HepG2 (cell line): ENCODE data around the gene ARHGEF12. TPM values are rescaled to one million over a fixed set of nuclear protein-coding genes. Genes with fewer than 3 reads are reported as not detected.

ENCODE experiments used
- ATAC-seq: fragments of 200-7000 bp; cut with Tn5 transposase; 3 replicates; pipeline ENCODE4 v1.9.1; 2020; ENCODE audit warnings: mild to moderate bottlenecking, moderate library complexity
- BruUV-seq: library from RNA; stranded (reverse); fragments of 400-500 nt; replicated peaks from 2 replicates; lab custom pipeline; 2021; lab: Mats Ljungman, UMichigan
- CTCF ChIA-PET: fragments of 300-600 bp; formaldehyde crosslinking; extraction: SDS; loops from one replicate; lab custom pipeline; 2021; ENCODE audit warnings: low total read pairs, inconsistent platforms, low intra/inter-chr PET ratio; lab: Yijun Ruan, JAX
- POLR2A ChIA-PET: fragments of 350-600 bp; sonication (Branson Sonifier 250); formaldehyde crosslinking; loops from one replicate; lab custom pipeline; 2020; ENCODE audit warnings: antibody characterized with exemption, inconsistent platforms; lab: Yijun Ruan, JAX
- DNase-seq: peaks from one replicate; pipeline ENCODE4 v3.0.0-alpha.2; 2015; ENCODE audit warnings: low spot score
- FAIRE-seq: peaks from 3 replicates; lab custom pipeline; 2011; peaks lifted over from hg19 to GRCh38; lab: Jason Lieb, UNC
- H2AFZ ChIP-seq: one replicate; pipeline ENCODE4 v1.6.1; 2011; ENCODE audit warnings: low read length, inconsistent platforms
- H3K27ac ChIP-seq: fragments of 300-600 bp; 3 replicates; pipeline ENCODE4 v1.8.0; 2011; ENCODE audit warnings: mixed run types, mild to moderate bottlenecking, mixed read lengths, low read length, inconsistent platforms; ENCODE audit not compliant: insufficient read depth; ENCODE audit errors: extremely low read length
- H3K27me3 ChIP-seq, 2 experiments: fragments of 200-600 bp in 1 of 2; 2 replicates in 1 of 2; 3 replicates in 1 of 2; pipeline versions ENCODE4 v1.6.0 to v1.8.0; 2011; ENCODE audit warnings: low read length in 2 of 2, mild to moderate bottlenecking in 2 of 2, moderate library complexity in 2 of 2, inconsistent platforms in 1 of 2; ENCODE audit not compliant: insufficient read depth in 2 of 2, control insufficient read depth in 1 of 2
- H3K36me3 ChIP-seq, 2 experiments: fragments of 200-600 bp in 1 of 2; replicated peaks in 1 of 2; 2 replicates in 1 of 2; 3 replicates in 1 of 2; pipeline versions ENCODE4 v1.5.1 to v1.8.0; 2011; ENCODE audit warnings: low read length in 2 of 2, inconsistent platforms in 1 of 2; ENCODE audit not compliant: insufficient read depth in 2 of 2, control insufficient read depth in 1 of 2
- H3K4me1 ChIP-seq: 2 replicates; pipeline ENCODE4 v1.5.1; 2012; ENCODE audit warnings: low read length, inconsistent platforms; ENCODE audit not compliant: insufficient read depth
- H3K4me2 ChIP-seq: 2 replicates; pipeline ENCODE4 v1.6.0; 2011; ENCODE audit warnings: low read depth, low read length, inconsistent platforms
- H3K4me3 ChIP-seq, 3 experiments: fragments of 200-600 bp in 1 of 3; sonication (generic), shearing (Covaris generic) in 1 of 3; replicated peaks in 1 of 3; 2 replicates each; pipeline ENCODE4 v1.5.1; 2011 to 2016; ENCODE audit warnings: low read length in 3 of 3, inconsistent platforms in 2 of 3, low read depth in 2 of 3, mild to moderate bottlenecking in 2 of 3, control low read depth in 1 of 3, mixed read lengths in 1 of 3; ENCODE audit not compliant: insufficient read depth in 1 of 3
- H3K79me2 ChIP-seq: one replicate; pipeline ENCODE4 v1.6.1; 2011; ENCODE audit warnings: low read length, inconsistent platforms; ENCODE audit not compliant: insufficient read depth
- H3K9ac ChIP-seq: 2 replicates; pipeline ENCODE4 v1.6.0; 2011; ENCODE audit warnings: mild to moderate bottlenecking, low read depth, low read length, inconsistent platforms; ENCODE audit not compliant: insufficient read depth
- H3K9me3 ChIP-seq: 2 replicates; pipeline ENCODE4 v1.5.1; 2012; ENCODE audit warnings: mild to moderate bottlenecking, low read length
- H4K20me1 ChIP-seq: 2 replicates; pipeline ENCODE4 v1.6.0; 2011; ENCODE audit warnings: inconsistent platforms, mild to moderate bottlenecking, low read length, moderate library complexity; ENCODE audit not compliant: insufficient read depth
- CHCHD3 ChIP-seq: sonication (generic); formaldehyde crosslinking; IDR thresholded peaks from 2 replicates; pipeline ENCODE4 v1.8.0; 2022; ENCODE audit warnings: mild to moderate bottlenecking, missing genetic modification reagents, moderate library complexity
- HOXD1 ChIP-seq: sonication (generic); formaldehyde crosslinking; IDR thresholded peaks from 2 replicates; pipeline ENCODE4 v1.5.0; 2020; ENCODE audit warnings: missing genetic modification reagents
- LCORL ChIP-seq, 2 experiments: fragments of 450-650 bp in 1 of 2; sonication (generic) in 1 of 2; formaldehyde crosslinking in 1 of 2; IDR thresholded peaks; 2 replicates each; pipeline versions ENCODE4 v1.5.0 to v1.6.1; 2017 to 2020; ENCODE audit warnings: antibody characterized with exemption in 1 of 2, missing genetic modification reagents in 1 of 2
- NFIC ChIP-seq: IDR thresholded peaks from 2 replicates; pipeline ENCODE4 v1.6.1; 2012; ENCODE audit warnings: mild to moderate bottlenecking, low read length, inconsistent platforms
- PHF21A ChIP-seq: sonication (generic); formaldehyde crosslinking; IDR thresholded peaks from 2 replicates; pipeline ENCODE4 v1.5.0; 2020; ENCODE audit warnings: mild to moderate bottlenecking, missing genetic modification reagents
- RFX3 ChIP-seq: IDR thresholded peaks from 2 replicates; pipeline ENCODE4 v1.6.1; 2016; ENCODE audit warnings: missing biosample characterization, missing genetic modification reagents
- RORA ChIP-seq: sonication (generic); formaldehyde crosslinking; IDR thresholded peaks from 2 replicates; pipeline ENCODE4 v1.5.0; 2020; ENCODE audit warnings: mild to moderate bottlenecking, missing genetic modification reagents, moderate library complexity
- ZNF121 ChIP-seq: sonication (generic); formaldehyde crosslinking; IDR thresholded peaks from 2 replicates; pipeline ENCODE4 v1.5.0; 2020; ENCODE audit warnings: mild to moderate bottlenecking, missing genetic modification reagents
- ZNF343 ChIP-seq: sonication (generic); formaldehyde crosslinking; IDR thresholded peaks from 2 replicates; pipeline ENCODE4 v1.4.0; 2020; ENCODE audit warnings: mild to moderate bottlenecking, missing genetic modification reagents
- ZNF598 ChIP-seq: sonication (generic); formaldehyde crosslinking; IDR thresholded peaks from 2 replicates; pipeline ENCODE4 v1.5.1; 2020; ENCODE audit warnings: mild to moderate bottlenecking, missing genetic modification reagents, borderline replicate concordance
- ZNF607 ChIP-seq: sonication (generic); formaldehyde crosslinking; IDR thresholded peaks from 2 replicates; pipeline ENCODE4 v1.5.1; 2020; ENCODE audit warnings: missing genetic modification reagents, mild to moderate bottlenecking, borderline replicate concordance
- ZNF691 ChIP-seq: sonication (generic); formaldehyde crosslinking; IDR thresholded peaks from 2 replicates; pipeline ENCODE4 v1.4.0; 2020; ENCODE audit warnings: missing genetic modification reagents, low read depth, mild to moderate bottlenecking, borderline replicate concordance
- ZNF7 ChIP-seq: IDR thresholded peaks from 2 replicates; pipeline ENCODE4 v1.6.1; 2016; ENCODE audit warnings: missing biosample characterization, missing genetic modification reagents
- ZSCAN31 ChIP-seq: sonication (generic); formaldehyde crosslinking; IDR thresholded peaks from 2 replicates; pipeline ENCODE4 v1.5.0; 2020; ENCODE audit warnings: low read depth, mild to moderate bottlenecking, missing genetic modification reagents
- in situ Hi-C: cut with HindIII; loops from 2 replicates; pipeline ENCODE4 v1.10.0; 2017; ENCODE audit warnings: low pct_unique_long_range_greater_than_20kb; ENCODE audit not compliant: extremely low pct_ligation_motif_present
- intact Hi-C: fragments of 100-400 bp; cut with micrococcal nuclease; formaldehyde crosslinking; loops from one replicate; pipeline ENCODE4 v1.10.0; 2022; ENCODE audit not compliant: unreplicated experiment
- polyA plus RNA-seq, 8 experiments: library from polyadenylated mRNA; depleted of rRNA in 3 of 8; stranded (reverse) in 7 of 8; unstranded in 1 of 8; fragments of >200 nt; fragmentation: Illumina TruSeq in 4 of 8; extraction: Trizol in 4 of 8; gene quantifications; 2 replicates each; pipeline versions ENCODE4 v1.2.1 to v1.2.3, GENCODE V29; 2011 to 2016; ENCODE audit warnings: low read depth in 4 of 8, missing spikeins in 1 of 8, mixed read lengths in 1 of 8; ENCODE audit not compliant: insufficient read depth in 1 of 8
- total RNA-seq, 5 experiments: library from RNA; depleted of rRNA; stranded (reverse); fragments of >200 nt; fragmentation: Illumina TruSeq; extraction: Trizol; gene quantifications; 2 replicates each; pipeline ENCODE4 v1.2.3, GENCODE V29; 2016; ENCODE audit warnings: low read depth in 1 of 5

Gene ARHGEF12
- total and polyA plus RNA-seq, 2 of the 13 experiments (the other 11 are each of a cell fraction or from before 2014, with no cell fraction given): 17.9 to 54.4 TPM

DNA sequence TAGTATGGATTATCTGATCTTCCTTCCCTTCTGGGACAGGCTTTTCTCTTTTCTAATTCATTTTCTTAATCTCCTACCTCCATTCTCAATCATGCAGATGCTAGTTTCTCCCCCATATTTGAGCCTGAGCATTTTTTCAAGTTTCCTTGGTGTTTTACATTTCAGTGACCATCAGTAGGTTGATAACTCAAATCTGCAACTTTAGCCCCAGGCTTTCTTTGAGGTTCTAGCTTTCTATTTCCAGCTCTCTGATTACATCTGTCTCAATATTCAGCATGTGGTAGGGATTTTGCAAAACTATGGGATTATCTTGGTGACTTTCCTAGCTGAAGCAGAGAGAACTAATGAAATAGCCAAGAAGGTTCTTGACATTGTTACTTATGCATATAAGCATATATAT lies 67.8 kb downstream of the ARHGEF12 start:
- Histone ChIP-seq H3K9me3 (no peaks in the 10 kb centered on the region), H2AFZ (no peak overlapping the region), H3K27ac (no peak overlapping the region), H3K79me2 (peaks cover 77% of the 10 kb centered on the region), H3K36me3 (no peaks in the 10 kb centered on the region), H4K20me1 (peaks cover 4% of the 10 kb centered on the region; the same call in 1 of the 2 replicates), H3K4me3 (no peak overlapping the region), H3K27me3 (no peaks in the 10 kb centered on the region), H3K4me2 (no peak overlapping the region), H3K9ac (no peak overlapping the region), H3K4me1 (peaks cover 48% of the 10 kb centered on the region)
- FAIRE-seq (no peak), DNase-seq (no peak), ATAC-seq (no peak)
- BruUV-seq: no TSS peak
- TF ChIP-seq ZNF7 (CRISPR knock-in tag): no peak
- TF ChIP-seq PHF21A (CRISPR knock-in tag): no peak
- no peak for TF ChIP-seq ZNF607 (CRISPR knock-in tag)
- no peak for TF ChIP-seq LCORL (IDR thresholded peaks at IDR 0.05)
- TF ChIP-seq LCORL (CRISPR knock-in tag; IDR thresholded peaks at IDR 0.05): no peak
- no peak for TF ChIP-seq ZNF598 (CRISPR knock-in tag)
- TF ChIP-seq ZNF343 (CRISPR knock-in tag): no peak
- TF ChIP-seq RORA (CRISPR knock-in tag): no peak
- TF ChIP-seq HOXD1: no peak
- no peak for TF ChIP-seq ZSCAN31
- TF ChIP-seq CHCHD3 (CRISPR knock-in tag): no peak
- no peak for TF ChIP-seq NFIC
- TF ChIP-seq ZNF121 (CRISPR knock-in tag): no peak
- TF ChIP-seq RFX3 (CRISPR knock-in tag): no peak
- TF ChIP-seq ZNF691 (CRISPR knock-in tag): no peak
- in situ Hi-C loops: no loop called here
- ChIA-PET POLR2A (no interaction called here), CTCF (no interaction called here)
- intact Hi-C loops: loop anchor here (5.0 kb wide), 1 partner anchor 688 kb away; no protein-coding TSS in a partner anchor
